GDM1 (cell line): ENCODE results near the gene TMC1.

Experiments used
- DNase-seq: peaks from one replicate; lab custom pipeline; 2025; lab: John Stamatoyannopoulos, UW

TMC1 gene

DNA sequence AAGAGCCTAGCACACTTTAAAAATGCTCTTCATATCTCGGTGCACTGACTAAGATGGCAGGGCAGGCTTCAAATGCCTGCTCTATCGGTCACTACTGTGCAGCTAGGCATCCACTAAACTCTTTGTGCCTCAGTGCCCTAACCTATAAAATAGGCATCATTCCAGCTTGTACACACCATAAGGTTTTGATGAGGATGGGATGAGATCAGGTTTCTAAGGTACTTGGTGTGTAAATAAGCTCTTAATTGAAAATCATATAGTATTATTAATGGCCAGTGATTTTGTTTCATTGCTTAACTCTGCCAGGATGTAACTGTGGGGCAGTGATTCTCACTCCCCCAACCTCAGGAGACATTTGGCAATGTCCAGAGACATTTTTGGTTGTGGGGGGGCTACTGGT, 352.9 kb downstream of the TMC1 start:
- DNase-seq, result no peak

DNA sequence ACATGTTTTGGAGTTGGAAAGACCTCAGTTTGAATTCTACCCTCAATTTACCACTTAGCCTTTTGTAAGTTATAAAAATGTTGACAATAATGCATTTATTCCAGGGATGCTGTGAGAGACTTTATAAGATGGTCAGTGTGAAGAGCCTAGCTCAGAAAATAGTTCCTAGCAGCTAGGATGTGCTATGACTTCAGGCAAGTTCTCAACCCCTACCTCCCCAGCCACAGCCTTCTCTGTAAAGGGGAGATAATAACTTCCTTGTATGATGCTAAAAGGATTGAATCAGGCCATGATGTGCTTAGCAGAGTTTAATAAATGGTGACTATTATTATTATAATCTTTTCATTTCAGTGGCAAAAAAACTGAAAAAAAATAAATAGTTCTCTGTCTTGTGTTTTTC, 353.8 kb downstream of the TMC1 start:
- DNase-seq, result no peak

DNA sequence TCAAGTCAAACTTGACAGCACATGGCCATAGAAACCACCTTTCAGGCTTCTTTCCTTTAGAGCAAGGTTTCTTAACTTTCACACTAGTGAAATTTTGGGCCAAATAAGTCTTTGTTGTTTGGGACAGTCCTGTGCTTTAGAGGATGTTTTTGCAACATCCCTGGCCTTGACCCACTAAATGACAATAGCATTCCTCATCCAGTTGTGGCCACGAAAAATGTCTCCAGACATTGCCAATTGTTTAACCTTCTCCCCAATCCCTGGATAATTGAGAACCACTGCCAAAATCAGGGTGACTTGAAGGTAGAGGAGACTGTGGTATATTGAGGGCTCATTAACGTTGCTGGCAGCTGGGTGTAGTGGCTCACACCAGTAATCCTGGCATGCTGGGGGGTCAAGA, 359.4 kb downstream of the TMC1 start:
- DNase-seq, result no peak

DNA sequence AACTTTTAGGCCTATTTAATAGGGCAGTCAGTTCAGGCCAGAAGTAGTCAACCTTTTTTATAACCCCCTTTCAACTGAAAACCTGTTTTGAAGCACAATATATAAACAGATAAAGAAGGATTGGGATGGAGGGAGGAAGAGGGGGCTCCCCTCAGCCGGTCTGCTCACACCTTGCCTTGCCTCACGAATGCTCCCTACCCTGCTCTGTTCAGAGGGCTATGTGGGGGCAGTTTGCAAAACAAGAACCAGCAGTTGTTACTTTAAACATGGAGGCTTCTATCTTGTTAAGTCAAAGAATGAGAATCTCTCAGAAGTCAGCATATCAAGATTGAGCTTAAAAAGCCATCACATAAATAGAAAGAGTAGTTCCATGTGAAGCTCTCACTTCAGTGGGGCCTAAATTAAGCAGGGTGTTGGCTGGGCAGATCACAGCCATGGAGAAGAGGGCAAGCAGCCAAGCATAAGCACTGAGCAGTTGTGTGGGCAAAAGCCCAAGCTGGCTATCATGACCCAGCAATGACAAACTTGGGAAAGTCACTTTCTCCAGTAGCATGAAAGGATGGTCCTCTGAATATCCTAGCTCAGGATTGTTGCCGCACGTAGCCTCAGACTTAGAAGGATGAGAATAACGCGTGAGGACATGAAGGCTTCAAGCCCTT, 360.8 kb downstream of the TMC1 start:
- DNase-seq, result no peak

DNA sequence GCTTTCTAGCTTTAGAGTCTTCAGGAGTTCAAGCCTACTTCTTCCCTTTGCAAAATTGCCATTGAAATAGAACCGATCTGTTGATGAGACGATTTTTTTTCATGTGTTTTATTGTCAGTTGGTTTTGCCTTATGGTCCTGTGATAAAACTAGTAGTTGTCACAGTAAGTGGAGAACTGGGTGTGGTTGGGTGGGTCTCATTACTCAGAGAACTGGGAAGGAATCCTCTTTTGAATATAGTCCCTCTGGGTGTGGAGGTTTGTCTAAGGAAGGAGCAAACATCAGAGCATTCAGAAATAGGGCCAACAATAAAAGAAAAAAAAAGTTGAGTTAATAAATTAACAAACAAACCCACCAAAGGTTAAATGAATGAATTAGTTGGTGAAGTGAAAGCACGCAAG, 362.5 kb downstream of the TMC1 start:
- no peak for DNase-seq

DNA sequence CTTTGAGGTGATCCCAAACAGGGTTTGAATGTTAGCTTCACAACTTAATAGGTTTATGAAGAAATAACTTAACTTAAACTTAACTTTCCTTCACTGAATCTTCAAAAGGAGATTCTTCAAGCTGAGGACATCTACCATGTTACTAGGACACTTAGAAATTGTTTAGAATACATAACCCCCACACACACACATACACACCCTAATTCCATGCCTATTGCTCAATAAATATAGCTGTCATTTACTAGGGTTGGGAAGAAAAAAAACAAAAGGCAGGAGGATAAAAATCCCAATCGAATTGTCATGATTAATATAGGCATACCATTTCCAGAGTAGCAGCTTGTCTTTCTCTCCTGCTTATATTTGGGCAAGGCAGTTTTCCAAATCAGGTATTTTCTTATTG, 363.1 kb downstream of the TMC1 start:
- no peak for DNase-seq
